PC-9 (cell line): ENCODE measurements around the gene GAPDH. TPM values are rescaled to one million over a fixed set of nuclear protein-coding genes. Genes with fewer than 3 reads are reported as not detected.
"Not testable (repeated sequence)": the region's sequence is repeated elsewhere in the genome, so short reads cannot be mapped to it uniquely, and the experiment has no call there.

Experiments used
- BruUV-seq: library from RNA; stranded (reverse); fragments of 400-500 nt; replicated peaks from 2 replicates; lab custom pipeline; 2021; lab: Mats Ljungman, UMichigan
- CTCF ChIA-PET: fragments of 300-600 bp; sonication (Branson Sonifier 250); formaldehyde crosslinking; loops from one replicate; lab custom pipeline; 2022; ENCODE audit warnings: antibody characterized with exemption; lab: Charles Lee
- POLR2A ChIA-PET: fragments of 300-600 bp; sonication (Branson Sonifier 250); formaldehyde crosslinking; loops from one replicate; lab custom pipeline; 2022; ENCODE audit warnings: antibody characterized with exemption; ENCODE audit not compliant: unreplicated experiment; lab: Charles Lee
- DNase-seq, 2 experiments: peaks; one replicate each; pipeline versions ENCODE4 v3.0.0 to v3.0.0-alpha.2; 2015 to 2022; ENCODE audit warnings: mixed read lengths in 1 of 2
- H2AFZ ChIP-seq: fragments of 200-600 bp; sonication (generic); 2 replicates; pipeline ENCODE4 v1.8.1; 2017; ENCODE audit warnings: antibody characterized with exemption
- H3F3A ChIP-seq: fragments of 200-600 bp; sonication (generic); 2 replicates; pipeline ENCODE4 v1.8.1; 2017; ENCODE audit warnings: antibody characterized with exemption, mild to moderate bottlenecking, low read depth; ENCODE audit not compliant: insufficient read depth
- H3K27ac ChIP-seq: fragments of 200-600 bp; sonication (generic); 2 replicates; pipeline ENCODE4 v1.6.1; 2016; ENCODE audit warnings: mixed run types
- H3K27me3 ChIP-seq: fragments of 200-600 bp; sonication (generic); 2 replicates; pipeline ENCODE4 v1.6.1; 2016; ENCODE audit warnings: low read depth, mixed run types; ENCODE audit not compliant: insufficient read depth
- H3K36me3 ChIP-seq: fragments of 200-600 bp; sonication (generic); 2 replicates; pipeline ENCODE4 v1.6.1; 2016; ENCODE audit warnings: low read depth, mixed run types
- H3K4me1 ChIP-seq: fragments of 200-600 bp; sonication (generic); replicated peaks from 2 replicates; pipeline ENCODE4 v1.6.1; 2016; ENCODE audit warnings: mixed run types; ENCODE audit not compliant: insufficient read depth
- H3K4me2 ChIP-seq: fragments of 200-600 bp; sonication (generic); 2 replicates; pipeline ENCODE4 v1.6.1; 2017; ENCODE audit warnings: mixed run types
- H3K4me3 ChIP-seq: fragments of 200-600 bp; sonication (generic); 2 replicates; pipeline ENCODE4 v1.6.1; 2016; ENCODE audit warnings: mixed run types
- H3K79me2 ChIP-seq: fragments of 200-600 bp; sonication (generic); 2 replicates; pipeline ENCODE4 v1.6.1; 2017; ENCODE audit warnings: low read depth, mixed run types
- H3K9me2 ChIP-seq: fragments of 200-600 bp; sonication (generic); 2 replicates; pipeline ENCODE4 v1.8.1; 2017; ENCODE audit warnings: mild to moderate bottlenecking; ENCODE audit not compliant: insufficient read depth
- H3K9me3 ChIP-seq: fragments of 200-600 bp; sonication (generic); 2 replicates; pipeline ENCODE4 v1.8.1; 2016; ENCODE audit warnings: low read depth; ENCODE audit not compliant: insufficient read depth
- H4K20me1 ChIP-seq: fragments of 200-600 bp; sonication (generic); 2 replicates; pipeline ENCODE4 v1.8.1; 2017; ENCODE audit not compliant: insufficient read depth
- CTCF ChIP-seq: fragments of 200-600 bp; sonication (generic); conservative IDR thresholded peaks from 2 replicates; pipeline ENCODE4 v1.6.1; 2017; ENCODE audit warnings: mixed run types, antibody characterized with exemption, mild to moderate bottlenecking, moderate library complexity
- EZH2 ChIP-seq: fragments of 200-600 bp; sonication (generic); IDR thresholded peaks from 2 replicates; pipeline ENCODE4 v1.8.0; 2017; ENCODE audit warnings: antibody characterized with exemption, low read depth
- intact Hi-C: fragments of 100-400 bp; cut with micrococcal nuclease; formaldehyde crosslinking; loops from one replicate; pipeline ENCODE4 v1.10.0; 2022; ENCODE audit not compliant: unreplicated experiment
- total RNA-seq: library from RNA; stranded (reverse); gene quantifications from 2 replicates; pipeline ENCODE4 v1.2.3, GENCODE V29; 2021

GAPDH gene
- total RNA-seq, 1 experiment from 2014 or later, result 8,169 TPM

GRCh38 chr12:6582196-6582595 is 47.9 kb downstream of the GAPDH start:
- peaks cover 46% of the 10 kb centered on the region for H3F3A ChIP-seq
- no peaks in the 10 kb centered on the region for H3K27me3 ChIP-seq
- ChIA-PET POLR2A (no interaction called here), CTCF (no interaction called here)
- peaks cover 9% of the 10 kb centered on the region; the same call in 1 of the 2 replicates for H4K20me1 ChIP-seq
- no TSS peak for BruUV-seq
- H3K36me3 ChIP-seq, result peaks cover 68% of the 10 kb centered on the region
- H3K9me2 ChIP-seq, result no peaks in the 10 kb centered on the region
- 0 out of 2 replicates have a peak, but pooled peaks cover 3% of the 10 kb centered on the region for H3K4me1 ChIP-seq
- no peak overlapping the region for H3K4me2 ChIP-seq
- intact Hi-C loops, result no loop called here
- no peak overlapping the region for H3K4me3 ChIP-seq
- no peaks in the 10 kb centered on the region for H3K79me2 ChIP-seq
- TF ChIP-seq CTCF (no peak), EZH2 (no peak)
- peak in 1 of 2 experiments; percentile 33 for DNase-seq
- H3K9me3 ChIP-seq, result no peaks in the 10 kb centered on the region
- no peak overlapping the region for H3K27ac ChIP-seq
- H2AFZ ChIP-seq, result no peak overlapping the region

GRCh38 chr12:6582959-6583358 is 48.6 kb downstream of the GAPDH start:
- CTCF ChIA-PET, result interaction anchor here (0.6 kb wide), 1 partner anchor 581 kb away, joined by 3 read pairs; no protein-coding TSS in a partner anchor
- POLR2A ChIA-PET, result no interaction called here
- no TSS peak for BruUV-seq

GRCh38 chr12:6584293-6584692 is 50.0 kb downstream of the GAPDH start:
- Histone ChIP-seq H3F3A (peaks cover 47% of the 10 kb centered on the region), H3K4me3 (no peak overlapping the region), H3K4me1 (0 out of 2 replicates have a peak, but pooled peaks cover 3% of the 10 kb centered on the region), H3K4me2 (no peak overlapping the region), H2AFZ (no peak overlapping the region), H4K20me1 (peaks cover 16% of the 10 kb centered on the region), H3K79me2 (no peaks in the 10 kb centered on the region), H3K27me3 (no peaks in the 10 kb centered on the region), H3K9me3 (no peaks in the 10 kb centered on the region), H3K9me2 (no peaks in the 10 kb centered on the region), H3K27ac (no peak overlapping the region), H3K36me3 (peaks cover 66% of the 10 kb centered on the region)
- CTCF ChIA-PET, result no interaction called here
- intact Hi-C loops, result no loop called here
- no peak for TF ChIP-seq EZH2
- POLR2A ChIA-PET, result interaction anchor here (0.6 kb wide), 1 partner anchor 175 kb away, joined by 6 read pairs; no protein-coding TSS in a partner anchor
- no TSS peak for BruUV-seq
- DNase-seq, result no peak

More at GRCh38 chr12:6582959-6583358, 48.6 kb downstream of the GAPDH start:
- Histone ChIP-seq H3K9me3 (no peaks in the 10 kb centered on the region), H3K4me3 (no peak overlapping the region), H3K27ac (no peak overlapping the region), H3K4me1 (0 out of 2 replicates have a peak, but pooled peaks cover 3% of the 10 kb centered on the region), H2AFZ (no peak overlapping the region), H3K27me3 (no peaks in the 10 kb centered on the region), H3F3A (peaks cover 46% of the 10 kb centered on the region), H4K20me1 (peaks cover 9% of the 10 kb centered on the region), H3K36me3 (peaks cover 68% of the 10 kb centered on the region), H3K79me2 (no peaks in the 10 kb centered on the region), H3K4me2 (no peak overlapping the region), H3K9me2 (no peaks in the 10 kb centered on the region)
- TF ChIP-seq EZH2, result no peak
- TF ChIP-seq CTCF, result no peak
- intact Hi-C loops, result no loop called here
- DNase-seq, result peak in 1 of 2 experiments; percentile 5

- H3K79me2 ChIP-seq, H3K4me2 ChIP-seq, H3K4me1 ChIP-seq, H2AFZ ChIP-seq, H3K4me3 ChIP-seq, H3K9me3 ChIP-seq, H3K27me3 ChIP-seq, H3K27ac ChIP-seq, H3K9me2 ChIP-seq, BruUV-seq, POLR2A ChIA-PET: not testable (repeated sequence)
- peak in 1 of 2 experiments; percentile 33 for DNase-seq
- peaks cover 19% of the 10 kb centered on the region for H4K20me1 ChIP-seq
- CTCF ChIA-PET, result interaction anchor here (0.7 kb wide), 1 partner anchor 22 kb away, joined by 4 read pairs; no protein-coding TSS in a partner anchor
- H3K36me3 ChIP-seq, result peaks cover 67% of the 10 kb centered on the region
- intact Hi-C loops, result loop anchor here (1.0 kb wide), 1 partner anchor 20 kb away; no protein-coding TSS in a partner anchor
- peaks cover 41% of the 10 kb centered on the region for H3F3A ChIP-seq
Observed at GRCh38 chr12:6586569-6586968, 52.3 kb downstream of the GAPDH start.

Other genes starting within 250 kb of the GAPDH start
- 86.5 and 89.9 TPM in 2 replicates for gene PLEKHG6, start 223.8 kb upstream of the GAPDH start, total RNA-seq
- 144 and 165 TPM in 2 replicates for gene TNFRSF1A, start 192.4 kb upstream of the GAPDH start, total RNA-seq
- gene SCNN1A, start 159.0 kb upstream of the GAPDH start, total RNA-seq, result 460 and 549 TPM in 2 replicates
- 178 and 185 TPM in 2 replicates for gene LTBR, start 150.4 kb upstream of the GAPDH start, total RNA-seq
- gene CD27, start 89.6 kb upstream of the GAPDH start, total RNA-seq, result not detected in 2 replicates
- 26.0 and 27.8 TPM in 2 replicates for gene TAPBPL, start 82.5 kb upstream of the GAPDH start, total RNA-seq
- 7.7 and 9.1 TPM in 2 replicates for gene VAMP1, start 63.8 kb upstream of the GAPDH start, total RNA-seq
- gene MRPL51, start 41.3 kb upstream of the GAPDH start, total RNA-seq, result 432 and 456 TPM in 2 replicates
- 220 and 266 TPM in 2 replicates for gene NCAPD2, start 40.4 kb upstream of the GAPDH start, total RNA-seq
- gene IFFO1, start 21.5 kb downstream of the GAPDH start, total RNA-seq, result 0.65 and 0.70 TPM in 2 replicates
- gene NOP2, start 33.8 kb downstream of the GAPDH start, total RNA-seq, result 97.5 and 101 TPM in 2 replicates
- gene CHD4, start 72.9 kb downstream of the GAPDH start, total RNA-seq, result 359 and 373 TPM in 2 replicates
- gene LPAR5, start 101.4 kb downstream of the GAPDH start, total RNA-seq, result 14.2 and 14.8 TPM in 2 replicates
- 4.2 and 6.1 TPM in 2 replicates for gene ACRBP, start 112.9 kb downstream of the GAPDH start, total RNA-seq
- 87.6 and 88.7 TPM in 2 replicates for gene ING4, start 128.6 kb downstream of the GAPDH start, total RNA-seq
- 74.3 and 106 TPM in 2 replicates for gene ZNF384, start 154.9 kb downstream of the GAPDH start, total RNA-seq
- not detected in 2 replicates for gene PIANP, start 166.3 kb downstream of the GAPDH start, total RNA-seq
- gene COPS7A, start 189.5 kb downstream of the GAPDH start, total RNA-seq, result 88.7 and 116 TPM in 2 replicates
- 349 and 379 TPM in 2 replicates for gene MLF2, start 218.6 kb downstream of the GAPDH start, total RNA-seq
- gene PTMS, start 231.8 kb downstream of the GAPDH start, total RNA-seq, result 633 and 910 TPM in 2 replicates
- gene LAG3, start 238.0 kb downstream of the GAPDH start, total RNA-seq, result 9.4 and 10.5 TPM in 2 replicates